Activated CD4-positive, alpha-beta T cell treated with anti-CD3 and anti-CD28 coated beads for 24 hours (primary cell): ENCODE data around the gene TSPAN18.

Experiments
- DNase-seq, 2 donors: peaks; one replicate each; pipeline ENCODE4 v3.0.0-alpha.2; 2020; ENCODE audit warnings: low read depth in 2 of 2

TSPAN18 gene

GRCh38 chr11:44889266-44889665 lies 162.5 kb downstream of the TSPAN18 start:
- no peak for DNase-seq

DNA sequence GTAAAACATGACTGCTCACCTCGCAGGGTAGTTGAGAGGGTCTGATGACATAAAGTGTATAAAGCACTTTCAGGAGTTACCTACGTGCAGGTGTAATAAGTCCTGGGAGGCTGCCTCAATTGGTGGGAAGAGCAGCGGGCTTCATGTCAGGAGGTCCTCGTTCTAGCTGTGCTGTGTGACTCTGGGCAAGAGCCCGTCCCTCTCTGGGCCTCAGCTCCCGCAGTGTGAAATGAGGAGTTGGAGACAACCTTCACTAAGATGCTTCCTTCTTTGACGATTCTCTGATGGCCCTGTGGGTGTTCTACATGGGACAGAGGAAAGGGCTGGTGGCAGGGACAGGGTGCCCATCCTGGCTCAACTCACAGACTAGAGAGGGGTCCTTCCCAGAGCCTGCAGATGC lies 166.1 kb downstream of the TSPAN18 start:
- DNase-seq = no peak

DNA sequence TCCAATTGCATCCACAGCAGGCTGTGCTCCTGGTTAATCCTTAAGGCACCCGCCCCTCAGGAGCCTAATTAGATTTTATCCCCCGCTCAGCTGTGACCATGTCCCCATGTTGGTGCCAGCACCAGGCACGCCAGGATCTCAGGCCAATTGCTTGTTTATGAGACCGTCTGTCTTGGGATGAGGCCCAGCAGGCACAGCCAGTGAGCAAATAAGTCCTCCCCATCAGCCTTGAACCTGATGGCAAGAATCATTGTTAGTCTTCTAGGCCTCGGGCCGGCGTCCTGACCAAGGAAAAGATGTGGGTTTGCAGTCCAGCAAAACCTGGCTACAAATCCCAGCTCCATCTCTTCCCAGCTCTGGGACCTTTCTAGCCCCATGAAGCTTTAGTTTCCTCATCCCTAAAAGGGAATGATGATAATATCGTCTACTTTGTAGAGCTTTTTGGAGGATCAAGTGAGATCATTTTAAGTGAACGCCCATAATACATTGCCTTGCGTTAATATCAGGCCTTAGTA lies 166.6 kb downstream of the TSPAN18 start:
- no peak for DNase-seq

DNA sequence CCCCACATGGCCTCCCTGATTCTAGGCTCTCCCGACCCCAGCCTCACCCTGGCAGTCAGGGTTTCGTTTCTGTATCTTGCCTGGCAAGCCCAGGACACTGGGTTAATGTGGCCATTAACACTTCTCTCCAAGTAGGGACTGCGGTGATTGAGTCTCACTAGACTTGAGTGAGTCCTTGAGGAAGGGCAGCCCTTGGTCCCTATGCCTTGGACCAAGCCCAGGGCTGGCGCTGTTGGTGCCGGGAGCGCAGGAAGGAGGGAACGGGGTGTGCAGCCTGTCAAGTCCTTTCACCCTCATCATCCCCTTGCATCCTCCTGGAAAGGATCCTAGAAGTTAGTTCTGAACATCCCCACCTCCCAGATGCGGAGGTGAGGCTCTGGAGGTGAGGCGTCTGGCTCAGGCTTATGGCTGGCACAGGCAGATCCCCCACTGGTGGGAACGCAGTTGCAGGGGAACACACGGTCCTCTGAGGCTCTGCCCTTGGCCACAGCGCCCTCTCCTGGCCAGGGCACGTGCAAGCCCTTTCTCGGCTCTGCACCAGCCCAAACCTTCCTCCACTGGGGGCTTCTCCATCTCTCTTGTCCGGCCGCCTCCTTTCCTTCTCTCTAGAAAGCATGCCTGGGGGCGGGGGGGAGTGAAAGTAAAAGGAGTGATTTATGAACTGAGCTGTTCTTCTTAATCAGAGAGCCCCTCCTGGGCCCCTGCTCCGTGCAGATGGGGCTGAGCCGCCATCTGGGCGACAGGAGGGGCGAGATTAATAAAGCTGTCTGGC lies 167.3 kb downstream of the TSPAN18 start:
- peak; percentile 44 to 57 for DNase-seq

GRCh38 chr11:44899959-44900358 lies 173.2 kb downstream of the TSPAN18 start:
- DNase-seq = peak; percentile 21 to 25

- no peak for DNase-seq
Measured at GRCh38 chr11:44901120-44901633, 174.4 kb downstream of the TSPAN18 start.

GRCh38 chr11:44901786-44902185 lies 175.0 kb downstream of the TSPAN18 start:
- DNase-seq = no peak

DNA sequence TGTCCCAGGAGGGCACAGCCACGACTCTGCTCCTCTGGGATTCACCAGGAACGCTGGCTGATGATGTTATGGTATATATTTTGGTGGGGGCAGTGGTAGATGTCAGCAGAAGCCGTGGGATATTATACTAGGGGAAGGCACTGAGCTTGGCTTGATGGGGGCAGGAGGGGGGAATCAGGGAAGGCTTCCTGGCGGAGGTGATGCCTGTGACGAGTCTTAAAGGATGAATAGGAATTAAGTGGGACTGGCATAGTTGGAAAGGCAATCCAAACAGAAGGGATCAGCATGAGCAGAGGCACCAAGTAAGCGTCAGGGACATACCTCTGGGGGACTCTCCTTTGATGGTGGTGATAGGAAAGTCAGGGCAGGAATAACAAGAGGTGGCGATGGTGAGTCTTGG lies 176.3 kb downstream of the TSPAN18 start:
- DNase-seq = no peak

DNA sequence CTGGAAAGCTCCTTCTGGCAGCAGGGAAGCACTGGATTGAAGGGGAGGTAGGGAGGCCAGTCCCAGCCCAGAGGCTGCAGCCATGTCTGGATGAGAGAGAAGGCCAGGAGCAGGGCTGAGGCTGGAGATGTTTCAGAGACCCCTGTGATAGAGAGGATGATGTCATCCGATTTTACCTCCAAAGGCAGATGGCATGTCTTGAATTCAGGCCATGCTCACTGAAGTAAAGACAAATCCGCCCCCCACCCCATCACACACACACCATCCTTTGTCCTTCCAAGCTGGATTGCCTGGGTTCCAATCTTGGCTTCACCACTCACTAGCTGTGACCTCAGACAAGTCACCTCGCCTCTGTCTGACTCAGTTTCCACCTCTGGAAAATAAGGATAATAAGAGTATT lies 176.8 kb downstream of the TSPAN18 start:
- no peak for DNase-seq

DNA sequence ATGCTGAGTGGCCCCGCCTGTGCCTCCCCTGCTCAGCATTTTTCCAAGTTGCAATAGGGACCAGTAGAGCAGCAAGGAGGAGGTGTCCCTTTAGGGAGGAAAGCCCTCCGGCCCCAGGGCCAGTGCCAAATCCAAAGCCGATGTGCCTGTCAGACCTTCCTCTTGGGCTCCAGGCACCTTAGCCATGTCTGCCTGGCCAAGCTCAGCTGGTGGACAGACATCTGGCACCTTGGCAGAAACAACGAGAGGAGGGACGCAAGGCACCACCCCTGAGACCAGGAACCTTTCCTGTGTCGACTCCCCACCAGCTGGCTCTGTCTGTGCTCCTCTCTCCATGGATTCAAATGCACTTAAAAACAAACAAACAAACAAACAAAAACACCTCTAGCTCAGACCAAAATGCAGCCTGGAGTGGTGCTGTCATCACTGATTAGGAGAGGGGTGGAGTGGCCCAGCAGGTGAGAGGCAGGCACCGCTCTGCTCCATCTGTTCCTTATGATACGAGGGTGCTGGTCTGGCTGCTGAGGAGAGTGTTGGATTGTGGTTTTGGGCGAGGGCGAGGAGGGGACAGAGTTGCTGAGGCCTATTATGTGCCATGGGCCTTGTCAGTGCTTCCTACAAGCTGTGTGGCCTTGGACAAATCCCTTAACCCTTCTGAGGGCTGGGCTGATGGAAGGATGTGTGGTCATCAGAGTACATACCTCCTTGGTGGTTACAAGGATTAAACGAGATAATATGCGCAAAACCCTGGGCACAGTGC lies 177.7 kb downstream of the TSPAN18 start:
- no peak for DNase-seq

DNA sequence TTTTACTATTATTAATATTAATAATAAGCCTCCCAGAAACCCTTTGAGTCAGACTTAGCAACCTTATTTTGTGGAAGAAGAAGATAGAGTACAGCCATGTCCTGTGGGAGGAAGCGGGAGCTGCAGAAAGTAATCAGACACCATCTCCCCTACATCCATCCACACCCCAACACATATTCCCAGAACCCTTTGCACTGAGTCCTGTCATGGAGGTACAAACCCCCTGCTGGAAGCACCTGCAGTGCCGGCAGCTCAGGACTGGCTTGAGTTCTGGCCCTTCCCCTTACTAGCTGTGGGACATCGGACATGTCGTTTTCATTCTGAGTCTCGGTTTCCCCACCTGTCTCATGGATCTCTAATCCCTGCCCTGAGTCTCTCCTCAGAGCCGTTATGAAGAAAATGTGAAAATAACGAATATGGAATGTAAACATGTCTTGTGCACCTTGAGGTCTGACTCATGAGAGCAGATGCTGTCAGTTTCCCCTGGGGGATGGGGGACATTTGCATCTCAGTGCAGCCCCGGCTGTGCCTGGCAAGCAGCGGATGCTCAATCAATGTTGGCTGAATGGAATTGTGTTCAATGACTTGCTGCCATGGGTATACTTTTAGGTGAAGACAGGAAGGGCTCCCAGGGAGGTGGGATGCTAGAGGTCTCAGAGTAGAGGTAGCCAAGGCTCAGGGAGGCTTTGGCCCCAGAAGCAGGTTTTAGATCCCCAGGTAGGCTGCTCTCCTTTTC lies 178.5 kb downstream of the TSPAN18 start:
- DNase-seq = no peak

- DNase-seq = no peak
Measured at GRCh38 chr11:44906649-44907048, 179.9 kb downstream of the TSPAN18 start.

DNA sequence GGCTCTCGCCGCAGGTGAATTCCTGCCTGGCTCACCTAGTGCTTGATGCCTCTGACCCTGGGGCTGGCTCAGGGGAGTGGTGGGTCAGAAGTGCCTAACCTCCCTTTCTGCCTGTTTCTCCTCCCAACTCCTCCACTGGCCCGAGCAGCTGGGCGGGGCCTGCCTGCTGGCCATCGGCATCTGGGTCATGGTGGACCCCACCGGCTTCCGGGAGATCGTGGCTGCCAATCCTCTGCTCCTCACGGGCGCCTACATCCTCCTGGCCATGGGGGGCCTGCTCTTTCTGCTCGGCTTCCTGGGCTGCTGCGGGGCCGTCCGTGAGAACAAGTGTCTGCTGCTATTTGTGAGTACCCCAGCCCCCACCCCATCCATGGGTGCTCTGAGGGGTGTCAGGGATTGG lies 182.8 kb downstream of the TSPAN18 start:
- no peak for DNase-seq

DNA sequence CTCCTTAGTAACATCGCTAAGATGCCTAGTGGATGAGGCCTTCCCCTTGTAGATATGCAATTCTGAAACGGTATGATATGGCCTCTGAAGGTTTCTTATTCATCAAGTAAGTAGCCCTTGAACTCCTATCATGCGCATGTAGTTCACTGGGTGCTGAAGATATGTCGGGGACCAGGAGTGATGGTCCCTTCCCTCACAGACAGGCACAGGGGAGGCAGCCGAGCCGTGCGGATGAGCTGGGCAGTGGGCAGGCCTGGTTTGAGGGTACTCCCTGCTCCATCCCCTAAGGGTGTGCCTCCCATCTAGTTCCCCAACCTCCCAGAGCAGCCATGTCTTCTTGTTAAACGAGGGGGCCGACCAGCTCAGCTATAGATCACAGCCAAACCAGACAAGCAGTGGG lies 183.8 kb downstream of the TSPAN18 start:
- no peak for DNase-seq

GRCh38 chr11:44911029-44911814 lies 184.5 kb downstream of the TSPAN18 start:
- DNase-seq = peak; percentile 87 to 93

GRCh38 chr11:44912270-44912987 lies 185.7 kb downstream of the TSPAN18 start:
- DNase-seq = no peak

DNA sequence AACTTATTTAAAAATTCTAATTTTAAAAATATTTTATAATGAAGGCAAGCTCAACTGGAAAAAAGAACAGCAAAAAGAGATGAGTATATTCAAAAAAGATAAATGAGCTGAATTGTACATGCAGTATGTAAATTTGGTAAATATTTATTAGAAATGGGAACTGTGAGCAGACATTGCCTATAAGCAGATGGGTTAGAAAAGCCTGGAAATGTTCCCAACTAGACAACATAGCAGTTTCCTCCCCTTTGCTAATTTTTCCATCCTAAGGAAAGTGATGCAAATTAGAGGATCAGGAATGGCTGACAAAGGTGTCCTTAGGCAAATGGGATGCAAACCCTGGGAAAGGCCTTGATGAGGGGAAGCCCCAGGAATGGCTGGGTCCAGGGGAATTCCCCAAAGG lies 186.7 kb downstream of the TSPAN18 start:
- DNase-seq = no peak

DNA sequence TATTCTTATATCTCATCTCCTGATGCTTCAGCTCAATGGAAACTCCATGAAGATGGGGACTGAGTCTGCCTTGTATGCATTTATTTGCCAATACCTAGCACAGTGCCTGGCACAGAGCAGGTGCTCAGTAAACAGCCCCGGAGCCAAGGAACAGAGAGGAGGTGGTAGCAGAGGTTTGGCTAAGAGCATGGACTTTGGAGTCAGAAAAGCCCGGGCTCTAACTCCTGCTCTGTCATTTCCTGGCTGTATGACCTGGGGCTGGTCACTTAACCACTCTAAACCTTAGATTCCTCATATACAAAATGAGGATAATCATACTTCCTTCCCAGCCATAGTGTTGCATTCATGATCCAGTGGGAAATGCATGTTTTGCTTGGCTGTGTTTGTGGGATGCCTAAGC lies 187.3 kb downstream of the TSPAN18 start:
- no peak for DNase-seq

GRCh38 chr11:44915004-44915403 lies 188.2 kb downstream of the TSPAN18 start:
- no peak for DNase-seq

DNA sequence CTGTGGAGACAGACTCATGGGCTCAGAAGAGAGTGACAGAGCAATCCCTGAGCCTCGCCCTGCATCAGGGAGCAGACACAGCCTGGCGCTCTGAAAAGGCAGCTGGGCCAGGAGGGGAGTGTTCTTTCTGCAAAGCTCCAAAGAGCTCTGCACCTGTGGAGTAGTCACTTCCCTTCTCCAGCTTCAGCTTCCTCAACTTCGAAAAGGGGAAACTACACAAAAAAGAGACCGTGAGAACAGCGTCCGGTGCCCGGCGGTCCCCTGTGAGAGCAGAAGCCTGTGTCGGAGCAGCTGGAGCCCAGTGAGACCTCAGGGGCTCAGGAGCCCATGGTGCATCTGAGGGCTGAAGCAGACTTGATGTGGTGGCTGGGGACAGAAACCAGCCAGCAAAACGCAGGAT lies 188.9 kb downstream of the TSPAN18 start:
- DNase-seq = no peak

GRCh38 chr11:44916331-44916730 lies 189.6 kb downstream of the TSPAN18 start:
- DNase-seq = no peak
